Esophagus squamous epithelium (tissue), 5 donors: ENCODE data around the gene KCNMA1. TPM values are rescaled to one million over a fixed set of nuclear protein-coding genes. Genes with fewer than 3 reads are reported as not detected.
A peak's percentile ranks its signal among the peaks of the same experiment; 100 is the strongest.

Experiments
- DNase-seq: peaks from one replicate; lab custom pipeline; 2025; lab: John Stamatoyannopoulos, UW
- H3K27ac ChIP-seq, 4 donors: fragments of 200-600 bp; sonication (generic); one replicate each; pipeline ENCODE4 v1.5.1; 2016 to 2019; ENCODE audit warnings: mild to moderate bottlenecking in 1 of 4
- H3K27me3 ChIP-seq, 4 donors: fragments of 200-600 bp; sonication (generic); 1 replicate in 3 of 4; 2 replicates in 1 of 4; pipeline versions ENCODE4 v1.5.1 to v1.6.0; 2017 to 2021; ENCODE audit warnings: antibody characterized with exemption in 1 of 4
- H3K36me3 ChIP-seq, 3 donors: fragments of 200-600 bp; sonication (generic); one replicate each; pipeline ENCODE4 v1.5.1; 2016 to 2019
- H3K4me1 ChIP-seq, 3 donors: fragments of 200-600 bp; sonication (generic); one replicate each; pipeline ENCODE4 v1.5.1; 2017 to 2019
- H3K4me3 ChIP-seq, 4 donors: fragments of 200-600 bp; sonication (generic); 1 replicate in 3 of 4; 2 replicates in 1 of 4; pipeline ENCODE4 v1.5.1; 2016 to 2019; ENCODE audit warnings: mild to moderate bottlenecking in 2 of 4, moderate library complexity in 1 of 4
- H3K9me3 ChIP-seq, 3 donors: fragments of 200-600 bp; sonication (generic); one replicate each; pipeline ENCODE4 v1.5.1; 2016 to 2019
- CTCF ChIP-seq, 6 experiments: fragments of 450-650 bp in 4 of 6; fragments of 200-600 bp in 2 of 6; sonication (generic) in 2 of 6; IDR thresholded peaks; one replicate each; pipeline ENCODE4 v1.5.1; 2016 to 2019; ENCODE audit warnings: antibody characterized with exemption in 6 of 6, mild to moderate bottlenecking in 4 of 6, moderate library complexity in 4 of 6
- POLR2A ChIP-seq, 4 donors: fragments of 450-650 bp; IDR thresholded peaks; one replicate each; pipeline ENCODE4 v1.6.1; 2017; ENCODE audit warnings: antibody characterized with exemption in 4 of 4, mild to moderate bottlenecking in 4 of 4, moderate library complexity in 3 of 4
- WGBS, 2 donors: methylation state at CpG; one replicate each; pipeline ENCODE4 v1.1.5; 2018; 5-methylcytosine and 5-hydroxymethylcytosine counted together
- intact Hi-C: fragments of 100-400 bp; cut with DNase I; formaldehyde crosslinking; loops from one replicate; pipeline ENCODE4 v1.15.0; 2022
- total RNA-seq, 4 donors: library from RNA; depleted of rRNA; stranded (reverse); fragments of >200 nt; gene quantifications; one replicate each; pipeline ENCODE4 v1.1.0, GENCODE V29; 2016
- donor health status: DM: yes; HTN: yes; CAD: no.

Gene KCNMA1
- total RNA-seq, 4 donors from 2014 or later = 7.5 to 74.2 (median 18.0) TPM

- Histone ChIP-seq H3K27ac (no peak overlapping the region), H3K4me3 (no peak overlapping the region), H3K4me1 (peaks cover 0 to 20% (median 13%) of the 10 kb centered on the region in 3 donors), H3K9me3 (no peaks in the 10 kb centered on the region), H3K36me3 (no peaks in the 10 kb centered on the region), H3K27me3 (no peaks in the 10 kb centered on the region)
- TF ChIP-seq CTCF (IDR thresholded peaks at IDR 0.05) (no peak), POLR2A (IDR thresholded peaks at IDR 0.05) (no peak)
- 75 to 82% methylated on average over 7 of the region's 7 CpGs for WGBS, 2 donors
- no peak for DNase-seq
- intact Hi-C loops = no loop called here
Measured at GRCh38 chr10:77016278-77016815, 621.3 kb downstream of the KCNMA1 start.

GRCh38 chr10:77015360-77015759, 622.2 kb downstream of the KCNMA1 start:
- 84 to 93% methylated on average over 1 of the region's 1 CpG for WGBS, 2 donors
- TF ChIP-seq POLR2A (IDR thresholded peaks at IDR 0.05) (no peak), CTCF (IDR thresholded peaks at IDR 0.05) (no peak)
- no peak for DNase-seq
- no peak overlapping the region for H3K4me3 ChIP-seq
- intact Hi-C loops = no loop called here
- H3K4me1 ChIP-seq = peaks cover 0 to 22% (median 13%) of the 10 kb centered on the region in 3 donors
- H3K27ac ChIP-seq = no peak overlapping the region
- no peaks in the 10 kb centered on the region for H3K36me3 ChIP-seq
- H3K27me3 ChIP-seq = no peaks in the 10 kb centered on the region
- H3K9me3 ChIP-seq = no peaks in the 10 kb centered on the region

GRCh38 chr10:77012812-77013500, 624.7 kb downstream of the KCNMA1 start:
- intact Hi-C loops = no loop called here

GRCh38 chr10:77011874-77012811, 625.5 kb downstream of the KCNMA1 start:
- TF ChIP-seq POLR2A (IDR thresholded peaks at IDR 0.05) (no peak), CTCF (IDR thresholded peaks at IDR 0.05) (no peak)
- DNase-seq = no peak
- no peaks in the 10 kb centered on the region for H3K9me3 ChIP-seq
- no peak overlapping the region for H3K4me3 ChIP-seq
- no peaks in the 10 kb centered on the region for H3K27me3 ChIP-seq
- intact Hi-C loops = no loop called here
- no peaks in the 10 kb centered on the region for H3K36me3 ChIP-seq
- WGBS, 2 donors = 42 to 52% methylated on average over 11 of the region's 11 CpGs
- H3K4me1 ChIP-seq = peaks cover 0 to 22% (median 13%) of the 10 kb centered on the region in 3 donors
- H3K27ac ChIP-seq = peak overlapping the region in 3 of 4 donors; percentile 51 to 75 (median 62)

More at GRCh38 chr10:77012812-77013500, 624.7 kb downstream of the KCNMA1 start:
- TF ChIP-seq CTCF (IDR thresholded peaks at IDR 0.05) (no peak), POLR2A (IDR thresholded peaks at IDR 0.05) (no peak)
- H3K27ac ChIP-seq = peak overlapping the region in 3 of 4 donors; percentile 51 to 75 (median 62)
- DNase-seq = no peak
- H3K4me1 ChIP-seq = peaks cover 0 to 22% (median 13%) of the 10 kb centered on the region in 3 donors
- H3K36me3 ChIP-seq = no peaks in the 10 kb centered on the region
- no peaks in the 10 kb centered on the region for H3K9me3 ChIP-seq
- 32 to 45% methylated on average over 2 of the region's 2 CpGs for WGBS, 2 donors
- no peaks in the 10 kb centered on the region for H3K27me3 ChIP-seq
- no peak overlapping the region for H3K4me3 ChIP-seq
